ENCODE results near the gene ITSN1.

The ITSN1 gene

GRCh38 chr21:33940164-33940880, 298.0 kb downstream of the ITSN1 start:
- TF ChIP-seq, protein P1, sequence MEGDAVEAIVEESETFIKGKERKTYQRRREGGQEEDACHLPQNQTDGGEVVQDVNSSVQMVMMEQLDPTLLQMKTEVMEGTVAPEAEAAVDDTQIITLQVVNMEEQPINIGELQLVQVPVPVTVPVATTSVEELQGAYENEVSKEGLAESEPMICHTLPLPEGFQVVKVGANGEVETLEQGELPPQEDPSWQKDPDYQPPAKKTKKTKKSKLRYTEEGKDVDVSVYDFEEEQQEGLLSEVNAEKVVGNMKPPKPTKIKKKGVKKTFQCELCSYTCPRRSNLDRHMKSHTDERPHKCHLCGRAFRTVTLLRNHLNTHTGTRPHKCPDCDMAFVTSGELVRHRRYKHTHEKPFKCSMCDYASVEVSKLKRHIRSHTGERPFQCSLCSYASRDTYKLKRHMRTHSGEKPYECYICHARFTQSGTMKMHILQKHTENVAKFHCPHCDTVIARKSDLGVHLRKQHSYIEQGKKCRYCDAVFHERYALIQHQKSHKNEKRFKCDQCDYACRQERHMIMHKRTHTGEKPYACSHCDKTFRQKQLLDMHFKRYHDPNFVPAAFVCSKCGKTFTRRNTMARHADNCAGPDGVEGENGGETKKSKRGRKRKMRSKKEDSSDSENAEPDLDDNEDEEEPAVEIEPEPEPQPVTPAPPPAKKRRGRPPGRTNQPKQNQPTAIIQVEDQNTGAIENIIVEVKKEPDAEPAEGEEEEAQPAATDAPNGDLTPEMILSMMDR (conservative IDR thresholded peaks at IDR 0.05): no peak
- no peak overlapping the region for H3K27ac ChIP-seq

GRCh38 chr21:33940881-33941245, 298.6 kb downstream of the ITSN1 start:
- H3K27ac ChIP-seq: no peak overlapping the region
- TF ChIP-seq, protein P1 (conservative IDR thresholded peaks at IDR 0.05): no peak

DNA sequence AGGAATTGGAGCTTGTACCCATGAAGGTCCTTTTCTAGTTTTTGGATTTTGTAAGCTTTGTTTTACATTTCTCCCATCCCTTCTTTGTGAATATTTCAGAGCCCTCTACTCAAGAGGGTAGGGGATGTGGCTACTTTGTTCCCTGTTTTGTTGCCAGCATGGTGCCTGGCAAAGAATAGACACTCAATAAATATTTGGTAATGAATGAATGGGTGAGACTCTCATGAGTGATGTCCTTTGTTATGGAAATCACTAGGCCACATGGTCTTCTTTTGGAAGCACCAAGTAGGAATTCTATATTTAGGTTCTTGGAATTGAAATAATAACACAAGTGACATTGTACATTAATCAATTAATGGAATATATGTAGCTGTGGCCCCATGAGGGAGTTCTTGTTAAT, 300.1 kb downstream of the ITSN1 start:
- TF ChIP-seq, protein P1 (conservative IDR thresholded peaks at IDR 0.05): no peak
- H3K27ac ChIP-seq: no peak overlapping the region

DNA sequence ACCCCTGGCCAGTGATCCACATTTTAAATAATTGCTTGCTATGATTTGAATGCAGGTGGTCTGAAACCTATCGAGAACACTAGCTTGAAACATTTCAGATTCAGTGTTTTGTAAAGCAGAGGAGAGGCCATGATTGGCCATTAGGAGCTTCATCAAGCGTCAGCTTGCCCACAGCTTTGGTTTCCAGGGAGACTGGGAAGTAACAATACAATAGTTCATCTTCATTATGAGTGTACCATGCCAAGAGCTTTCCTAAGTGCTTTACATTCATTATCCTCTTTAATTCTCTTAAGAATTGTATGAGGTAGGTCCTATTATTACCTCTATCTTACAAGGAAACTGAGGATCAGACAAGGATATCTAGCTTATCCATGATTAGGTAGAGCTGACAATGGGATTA, 301.0 kb downstream of the ITSN1 start:
- TF ChIP-seq, protein P1 (conservative IDR thresholded peaks at IDR 0.05): no peak
- H3K27ac ChIP-seq: no peak overlapping the region

DNA sequence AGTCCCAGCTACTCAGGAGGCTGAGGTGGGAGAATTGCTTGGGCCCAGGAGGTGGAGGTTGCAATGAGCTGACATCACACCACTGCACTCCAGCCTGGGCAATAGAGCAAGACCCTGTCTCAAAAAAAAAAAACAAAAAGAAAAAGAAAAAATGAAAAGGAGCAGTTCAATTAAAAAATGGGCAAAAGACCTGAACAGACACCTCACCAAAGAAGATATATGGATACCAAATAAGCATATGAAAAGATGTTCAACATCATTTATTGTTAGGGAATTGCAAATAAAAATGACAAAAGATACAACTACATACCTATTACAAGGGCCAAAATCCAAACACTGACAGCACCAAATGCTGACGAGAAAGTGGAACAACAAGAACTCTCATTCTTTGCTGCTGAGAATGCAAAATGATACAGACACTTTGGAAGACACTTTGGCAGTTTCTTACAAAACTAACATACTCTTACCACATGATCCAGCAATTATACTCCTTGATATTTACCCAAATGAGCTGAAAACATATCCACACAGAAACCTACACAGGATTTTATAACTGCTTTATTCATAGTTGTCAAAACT, 302.0 kb downstream of the ITSN1 start:
- H3K27ac ChIP-seq: no peak overlapping the region
- TF ChIP-seq, protein P1 (conservative IDR thresholded peaks at IDR 0.05): no peak

- TF ChIP-seq, protein P1 (conservative IDR thresholded peaks at IDR 0.05): no peak
- H3K27ac ChIP-seq: no peak overlapping the region; the same call in 1 of the 2 replicates
Observed at GRCh38 chr21:33945652-33946270, 303.5 kb downstream of the ITSN1 start.

GRCh38 chr21:33947451-33948095, 305.3 kb downstream of the ITSN1 start:
- TF ChIP-seq, protein P1 (conservative IDR thresholded peaks at IDR 0.05): no peak
- H3K27ac ChIP-seq: peak overlapping the region; percentile 92

Measured in VCaP (cell line).